Measurements from ENCODE around the gene MARK3.

Gene MARK3

GRCh38 chr14:103428723-103429556 is 43.7 kb downstream of the MARK3 start:
- TF ChIP-seq CTCF (IDR thresholded peaks at IDR 0.05; ENCODE audit: extremely low read depth, missing control alignments): no peak
- no peak for DNase-seq (ENCODE audit: low spot score)

DNA sequence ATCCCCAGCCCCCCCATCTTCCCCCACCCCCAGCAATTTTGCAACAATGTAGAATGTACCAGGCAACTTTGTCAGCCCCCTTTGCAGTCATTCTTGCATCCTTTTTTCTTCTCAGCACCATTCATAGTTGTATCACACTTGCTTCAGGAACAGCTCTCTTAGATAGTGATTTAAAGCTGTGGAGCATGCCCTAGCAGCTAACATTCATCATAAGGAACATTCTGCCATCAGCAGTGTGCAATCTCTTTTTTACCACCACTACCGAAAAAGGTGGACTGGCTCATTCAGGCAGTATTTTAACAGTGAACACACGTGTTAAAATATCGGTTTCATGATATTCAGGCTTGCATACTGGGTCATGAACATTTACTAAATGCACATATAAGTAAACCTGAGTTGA is 45.1 kb downstream of the MARK3 start:
- no peak for TF ChIP-seq CTCF (IDR thresholded peaks at IDR 0.05; ENCODE audit: extremely low read depth, missing control alignments)

GRCh38 chr14:103432627-103433026 is 47.4 kb downstream of the MARK3 start:
- TF ChIP-seq CTCF (IDR thresholded peaks at IDR 0.05; ENCODE audit: extremely low read depth, missing control alignments): no peak
- no peak for DNase-seq (ENCODE audit: low spot score)

More for the DNA sequence above, 45.1 kb downstream of the MARK3 start:
- no peak for DNase-seq (ENCODE audit: low spot score)

DNA sequence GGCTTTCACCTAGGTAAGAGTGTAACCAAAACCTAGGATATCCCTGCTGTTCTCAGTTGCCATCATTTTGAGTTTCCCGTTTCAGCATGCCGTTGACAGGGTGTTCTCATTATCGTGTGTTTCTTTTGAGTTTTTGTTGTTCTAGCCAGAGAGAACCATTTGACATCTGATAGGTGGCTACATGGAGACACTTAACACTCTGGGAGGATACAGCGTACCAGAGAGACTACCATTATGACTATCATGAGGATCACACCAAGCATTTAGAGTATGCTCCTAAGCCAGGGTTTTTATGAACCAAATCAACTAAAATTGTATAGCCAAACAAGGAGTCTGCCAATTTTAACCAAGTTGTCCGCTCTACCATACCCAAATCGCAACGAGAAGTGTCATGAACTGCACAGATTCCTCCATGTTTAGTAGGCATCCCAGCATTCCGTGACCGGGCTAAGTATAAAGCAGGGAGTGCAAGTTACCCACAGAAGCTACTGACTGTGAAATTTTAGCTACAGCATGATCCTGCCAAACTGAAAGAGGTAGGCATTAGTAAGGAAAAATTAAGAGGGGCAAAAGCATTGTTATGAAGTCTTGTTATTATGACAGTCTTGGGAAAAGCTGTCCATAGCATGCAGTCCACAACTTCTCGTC is 48.8 kb downstream of the MARK3 start:
- no peak for TF ChIP-seq CTCF (IDR thresholded peaks at IDR 0.05; ENCODE audit: extremely low read depth, missing control alignments)
- no peak for DNase-seq (ENCODE audit: low spot score)

- no peak for TF ChIP-seq CTCF (IDR thresholded peaks at IDR 0.05; ENCODE audit: extremely low read depth, missing control alignments)
- DNase-seq (ENCODE audit: low spot score): no peak
These were observed 49.7 kb downstream of the MARK3 start for GRCh38 chr14:103434868-103435442.

- DNase-seq (ENCODE audit: low spot score): no peak
- TF ChIP-seq CTCF (IDR thresholded peaks at IDR 0.05; ENCODE audit: extremely low read depth, missing control alignments): no peak
These were observed 51.3 kb downstream of the MARK3 start for GRCh38 chr14:103436533-103436932.

DNA sequence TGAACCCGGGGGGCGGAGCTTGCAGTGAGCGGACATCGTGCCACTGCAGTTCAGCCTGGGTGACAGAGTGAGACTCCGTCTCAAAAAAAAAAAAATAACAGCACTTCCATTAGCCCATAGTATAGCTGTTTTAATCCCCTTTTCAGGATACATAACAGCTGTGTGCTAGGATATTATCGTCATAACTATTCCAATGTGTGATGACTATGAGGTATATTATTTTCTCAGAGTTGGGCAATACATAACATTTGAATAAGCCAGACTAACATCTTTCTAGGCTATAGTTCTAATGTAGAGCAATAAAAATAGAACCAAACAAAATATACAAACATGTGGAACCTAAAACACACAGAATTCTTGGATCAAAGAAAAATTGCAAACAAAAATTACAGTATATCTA is 57.1 kb downstream of the MARK3 start:
- no peak for TF ChIP-seq CTCF (IDR thresholded peaks at IDR 0.05; ENCODE audit: extremely low read depth, missing control alignments)

More for the DNA sequence above, 57.1 kb downstream of the MARK3 start:
- DNase-seq (ENCODE audit: low spot score): no peak

Measured in GM20000 (cell line).